Astrocyte (in vitro differentiated cells and primary cell): ENCODE data around the gene GNAI2. TPM values are rescaled to one million over a fixed set of nuclear protein-coding genes. Genes with fewer than 3 reads are reported as not detected.

Source experiments
- DNase-seq: peaks from one replicate; pipeline ENCODE4 v3.0.0-alpha.2; 2010; ENCODE audit warnings: low read depth
- FAIRE-seq: peaks from 2 replicates; lab custom pipeline; 2011; peaks lifted over from hg19 to GRCh38; lab: Jason Lieb, UNC
- H2AFZ ChIP-seq: 2 replicates; pipeline ENCODE4 v1.6.0; 2012; ENCODE audit warnings: low read depth, low read length, inconsistent platforms
- H3K27ac ChIP-seq: 2 replicates; pipeline ENCODE4 v1.5.1; 2011; ENCODE audit warnings: low read depth, low read length, inconsistent platforms
- H3K27me3 ChIP-seq: 2 replicates; pipeline ENCODE4 v1.6.0; 2011; ENCODE audit warnings: low read length, inconsistent platforms; ENCODE audit not compliant: insufficient read depth
- H3K36me3 ChIP-seq: 2 replicates; pipeline ENCODE4 v1.5.1; 2011; ENCODE audit warnings: low read length, inconsistent platforms; ENCODE audit not compliant: insufficient read depth
- H3K4me1 ChIP-seq: 2 replicates; pipeline ENCODE4 v1.5.1; 2011; ENCODE audit warnings: low read length, inconsistent platforms; ENCODE audit not compliant: insufficient read depth
- H3K4me2 ChIP-seq: 2 replicates; pipeline ENCODE4 v1.6.0; 2012; ENCODE audit warnings: low read length, inconsistent platforms
- H3K4me3 ChIP-seq: 2 replicates; pipeline ENCODE4 v1.5.1; 2011; ENCODE audit warnings: low read depth, mild to moderate bottlenecking, low read length, inconsistent platforms; ENCODE audit not compliant: insufficient read depth
- H3K79me2 ChIP-seq: 2 replicates; pipeline ENCODE4 v1.6.0; 2012; ENCODE audit warnings: mild to moderate bottlenecking, low read length, inconsistent platforms; ENCODE audit not compliant: insufficient read depth
- H3K9ac ChIP-seq: 2 replicates; pipeline ENCODE4 v1.6.0; 2012; ENCODE audit warnings: mild to moderate bottlenecking, low read length, inconsistent platforms
- H3K9me3 ChIP-seq: 2 replicates; pipeline ENCODE4 v1.5.1; 2012; ENCODE audit warnings: low read depth, mild to moderate bottlenecking, low read length, inconsistent platforms; ENCODE audit not compliant: insufficient read depth
- H4K20me1 ChIP-seq: 2 replicates; pipeline ENCODE4 v1.6.0; 2012; ENCODE audit warnings: low read length, inconsistent platforms; ENCODE audit not compliant: insufficient read depth
- H3K27ac Mint-ChIP-seq: one replicate; pipeline ENCODE4 v1.8.0; 2021; ENCODE audit warnings: mild to moderate bottlenecking, mixed read lengths; ENCODE audit not compliant: unreplicated experiment
- H3K27me3 Mint-ChIP-seq: one replicate; pipeline ENCODE4 v1.8.0; 2021; ENCODE audit warnings: low read depth, mixed read lengths; ENCODE audit not compliant: unreplicated experiment
- H3K36me3 Mint-ChIP-seq: one replicate; pipeline ENCODE4 v1.8.0; 2021; ENCODE audit warnings: low read depth, mixed read lengths; ENCODE audit not compliant: unreplicated experiment
- H3K4me1 Mint-ChIP-seq: one replicate; pipeline ENCODE4 v1.8.0; 2021; ENCODE audit warnings: low read depth, mixed read lengths; ENCODE audit not compliant: unreplicated experiment
- H3K4me3 Mint-ChIP-seq: one replicate; pipeline ENCODE4 v1.8.0; 2021; ENCODE audit warnings: mild to moderate bottlenecking, moderate library complexity, mixed read lengths; ENCODE audit not compliant: unreplicated experiment
- H3K9me3 Mint-ChIP-seq: one replicate; pipeline ENCODE4 v1.8.0; 2021; ENCODE audit warnings: mild to moderate bottlenecking, mixed read lengths; ENCODE audit not compliant: unreplicated experiment
- CTCF ChIP-seq: IDR thresholded peaks from 2 replicates; pipeline ENCODE4 v1.5.1; 2011; ENCODE audit warnings: low read depth, mild to moderate bottlenecking, inconsistent platforms, low read length, moderate library complexity; ENCODE audit not compliant: insufficient read depth
- EZH2 ChIP-seq: IDR thresholded peaks from 2 replicates; pipeline ENCODE4 v1.6.1; 2012; ENCODE audit warnings: mild to moderate bottlenecking, low read length, inconsistent platforms; ENCODE audit not compliant: insufficient read depth
- total RNA-seq: library from RNA; stranded (reverse); gene quantifications from 2 replicates; pipeline ENCODE4 v1.2.1, GENCODE V29; 2021

GNAI2 gene
- total RNA-seq, 1 donor from 2014 or later: 381 TPM

- TF ChIP-seq EZH2 (no peak), CTCF (no peak)
- H3K27me3 Mint-ChIP-seq: no peaks in the 10 kb centered on the region
These were observed 58.1 kb downstream of the GNAI2 start for GRCh38 chr3:50294089-50294488.

GRCh38 chr3:50294492-50295403, 58.7 kb downstream of the GNAI2 start:
- no peaks in the 10 kb centered on the region for H3K36me3 Mint-ChIP-seq

More at GRCh38 chr3:50294089-50294488, 58.1 kb downstream of the GNAI2 start:
- Histone ChIP-seq H3K4me1 (peaks cover 22% of the 10 kb centered on the region), H3K4me2 (no peak overlapping the region), H3K27ac (no peak overlapping the region), H3K9me3 (no peaks in the 10 kb centered on the region), H4K20me1 (peaks cover 7% of the 10 kb centered on the region), H3K27me3 (no peaks in the 10 kb centered on the region), H3K79me2 (peaks cover 38% of the 10 kb centered on the region), H2AFZ (no peak overlapping the region), H3K9ac (no peak overlapping the region), H3K36me3 (peaks cover 4% of the 10 kb centered on the region), H3K4me3 (no peak overlapping the region)
- Mint-ChIP-seq H3K36me3 (no peaks in the 10 kb centered on the region), H3K9me3 (no peaks in the 10 kb centered on the region), H3K4me3 (peak overlapping the region; percentile 34), H3K27ac (no peak overlapping the region), H3K4me1 (peaks cover 11% of the 10 kb centered on the region)
- no peak for FAIRE-seq
- DNase-seq: no peak

More at GRCh38 chr3:50294492-50295403, 58.7 kb downstream of the GNAI2 start:
- H3K27ac ChIP-seq: no peak overlapping the region
- no peak for TF ChIP-seq CTCF
- no peak for TF ChIP-seq EZH2
- peaks cover 24% of the 10 kb centered on the region for H3K4me1 ChIP-seq
- Mint-ChIP-seq H3K9me3 (no peaks in the 10 kb centered on the region), H3K4me3 (no peak overlapping the region), H3K27me3 (no peaks in the 10 kb centered on the region), H3K4me1 (peaks cover 11% of the 10 kb centered on the region), H3K27ac (no peak overlapping the region)
- H3K36me3 ChIP-seq: no peaks in the 10 kb centered on the region
- no peak overlapping the region for H3K9ac ChIP-seq
- no peaks in the 10 kb centered on the region for H3K9me3 ChIP-seq
- DNase-seq (no peak), FAIRE-seq (no peak)
- H3K4me3 ChIP-seq: no peak overlapping the region
- no peak overlapping the region for H3K4me2 ChIP-seq
- H4K20me1 ChIP-seq: peaks cover 7% of the 10 kb centered on the region
- H3K27me3 ChIP-seq: no peaks in the 10 kb centered on the region
- no peak overlapping the region for H2AFZ ChIP-seq
- peaks cover 31% of the 10 kb centered on the region for H3K79me2 ChIP-seq
